Left renal pelvis (tissue), 4 donors: Measurements from ENCODE around the gene MYOT. TPM values are rescaled to one million over a fixed set of nuclear protein-coding genes. Genes with fewer than 3 reads are reported as not detected.

Experiments
- DNase-seq, 4 donors: peaks; one replicate each; pipeline ENCODE4 v3.0.0-alpha.2; 2013; ENCODE audit warnings: low read depth in 4 of 4, low spot score in 3 of 4
- polyA plus RNA-seq, 4 donors: library from polyadenylated mRNA; unstranded; fragments of 120-200 nt; gene quantifications; one replicate each; pipeline ENCODE4 v1.2.1, GENCODE V29; 2013; ENCODE audit not compliant: insufficient read length in 4 of 4

MYOT gene, protein sequence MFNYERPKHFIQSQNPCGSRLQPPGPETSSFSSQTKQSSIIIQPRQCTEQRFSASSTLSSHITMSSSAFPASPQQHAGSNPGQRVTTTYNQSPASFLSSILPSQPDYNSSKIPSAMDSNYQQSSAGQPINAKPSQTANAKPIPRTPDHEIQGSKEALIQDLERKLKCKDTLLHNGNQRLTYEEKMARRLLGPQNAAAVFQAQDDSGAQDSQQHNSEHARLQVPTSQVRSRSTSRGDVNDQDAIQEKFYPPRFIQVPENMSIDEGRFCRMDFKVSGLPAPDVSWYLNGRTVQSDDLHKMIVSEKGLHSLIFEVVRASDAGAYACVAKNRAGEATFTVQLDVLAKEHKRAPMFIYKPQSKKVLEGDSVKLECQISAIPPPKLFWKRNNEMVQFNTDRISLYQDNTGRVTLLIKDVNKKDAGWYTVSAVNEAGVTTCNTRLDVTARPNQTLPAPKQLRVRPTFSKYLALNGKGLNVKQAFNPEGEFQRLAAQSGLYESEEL
- polyA plus RNA-seq, result 1 to 10 TPM; 1.3 to 2.2 (median 1.4) TPM

DNA sequence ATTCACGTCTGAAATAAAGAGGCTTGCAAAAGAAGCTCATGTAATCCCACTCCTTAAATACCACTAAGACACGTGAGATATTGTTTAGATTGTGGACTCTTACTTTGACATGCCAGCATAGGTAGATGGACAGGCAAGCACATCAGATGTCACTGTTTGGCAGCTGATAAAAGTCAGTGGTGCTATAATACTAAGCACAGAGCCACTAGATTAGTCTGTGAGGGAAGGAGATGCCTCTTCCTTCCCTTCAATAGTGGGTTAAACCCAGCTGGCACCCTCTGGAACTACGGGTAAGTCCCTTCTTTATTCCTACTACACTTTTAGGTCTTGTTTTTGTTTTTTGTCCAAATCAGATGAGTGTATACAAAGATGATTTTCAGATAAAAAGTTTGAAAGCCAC lies at the start of gene MYOT:
Gene MYOT, plus strand, starts transcription at position 197 of the 400 bp plus-strand sequence. CDS start 2,792 bp downstream, outside the sequence.
- no peak for DNase-seq

DNA sequence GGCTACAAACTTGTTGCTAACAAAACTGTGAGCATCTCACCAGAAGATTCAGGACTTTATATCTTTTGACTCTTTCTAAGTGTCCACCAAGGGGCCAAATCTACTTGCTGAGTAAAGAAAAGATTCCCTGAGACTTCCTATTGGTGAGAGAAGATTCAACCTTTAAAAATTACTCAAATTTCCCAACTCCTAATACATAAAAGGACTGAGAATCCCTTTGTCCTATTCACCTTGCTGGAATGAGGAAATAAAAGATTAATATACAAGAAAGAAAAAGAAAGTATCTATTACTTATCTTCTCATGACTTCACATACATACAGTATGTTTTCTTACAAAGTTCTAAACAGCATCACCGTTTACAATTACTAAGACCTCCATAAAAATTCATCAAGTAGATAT lies 47.9 kb upstream of the MYOT start:
- no peak for DNase-seq

DNA sequence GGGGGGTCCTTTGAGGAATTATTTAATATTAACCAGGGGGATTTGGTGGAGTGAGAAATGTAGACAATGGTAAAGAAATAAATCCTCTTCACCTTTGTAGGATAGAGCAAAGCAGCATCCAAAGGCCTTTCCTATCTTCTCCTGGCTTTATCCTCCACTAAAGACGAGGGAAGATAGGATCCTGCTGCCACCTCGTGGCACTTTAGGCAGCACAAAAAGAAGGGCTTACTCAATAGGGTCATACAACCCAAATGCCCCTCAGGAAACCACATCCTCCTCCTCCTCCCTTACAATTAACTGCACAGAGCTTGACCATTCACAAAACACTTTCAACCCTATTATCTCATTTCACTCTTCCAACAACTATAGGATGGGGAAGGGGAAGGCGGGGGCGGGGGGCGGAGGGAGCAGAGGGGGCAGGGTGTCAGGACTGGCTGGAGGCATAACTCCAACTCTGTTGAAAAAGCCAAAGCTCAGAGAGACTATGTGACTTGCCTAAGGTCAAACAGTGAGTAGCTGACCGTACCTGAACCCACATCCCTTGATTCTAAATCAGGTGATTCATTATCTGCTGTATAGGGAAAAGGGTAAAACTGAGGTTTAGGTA lies 45.4 kb upstream of the MYOT start:
- DNase-seq, result peak in 2 of 4 donors; percentile 14 to 27

DNA sequence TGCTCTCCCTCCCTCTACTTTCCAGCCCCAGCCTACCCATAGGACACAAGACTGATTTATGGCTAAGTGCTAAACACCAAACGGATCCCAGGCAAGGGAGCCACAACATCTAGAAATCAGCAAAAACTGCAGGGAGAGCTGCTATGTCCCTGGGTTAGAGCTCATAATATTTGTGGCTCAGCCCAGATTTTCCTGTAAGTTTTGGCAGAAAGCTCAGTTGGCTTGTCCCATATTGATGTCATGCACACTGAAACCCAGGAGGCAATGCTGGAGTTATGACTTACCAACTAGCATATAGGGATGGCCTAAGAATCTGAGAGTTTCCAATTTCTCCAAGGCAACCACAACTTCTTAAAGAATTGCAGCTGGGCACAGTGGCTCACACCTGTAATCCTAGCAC lies 44.7 kb upstream of the MYOT start:
- DNase-seq, result no peak

DNA sequence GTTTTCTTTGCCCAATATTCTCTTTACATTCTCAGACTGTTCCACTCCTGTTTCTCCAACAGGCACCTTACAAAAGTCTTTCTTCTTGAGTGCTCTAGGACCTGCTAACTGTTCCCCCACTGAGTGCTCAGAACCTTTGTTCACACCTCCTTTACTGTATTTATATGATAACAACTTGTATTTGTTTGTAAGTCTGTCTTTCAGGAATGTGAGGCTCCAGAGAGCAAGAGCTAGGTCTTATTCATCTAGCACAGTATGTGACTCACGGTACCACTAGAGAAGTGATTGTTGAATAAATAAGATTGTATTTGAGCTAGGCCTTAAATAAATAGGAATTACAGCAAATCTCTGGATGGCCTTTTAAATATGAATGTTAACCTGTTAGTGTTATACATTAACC lies 42.5 kb upstream of the MYOT start:
- no peak for DNase-seq

DNA sequence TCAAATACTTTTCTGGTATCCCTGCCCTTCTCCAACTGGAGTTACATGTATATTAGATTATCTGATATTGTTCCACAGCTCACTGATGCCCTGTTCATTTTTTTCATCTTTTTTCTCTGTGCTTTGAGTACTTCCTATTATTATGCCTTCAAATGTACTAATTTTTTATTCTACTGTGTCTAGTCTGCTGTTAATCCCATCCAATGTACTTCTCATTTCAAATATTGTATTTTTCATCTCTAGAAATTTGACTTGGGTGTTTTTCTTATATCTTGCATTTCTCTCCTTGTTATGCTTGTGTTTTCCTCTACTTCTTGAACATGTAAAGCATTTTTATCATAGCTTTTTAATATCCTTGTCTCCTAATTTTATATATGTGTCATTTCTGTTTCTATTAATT lies 41.6 kb upstream of the MYOT start:
- no peak for DNase-seq

DNA sequence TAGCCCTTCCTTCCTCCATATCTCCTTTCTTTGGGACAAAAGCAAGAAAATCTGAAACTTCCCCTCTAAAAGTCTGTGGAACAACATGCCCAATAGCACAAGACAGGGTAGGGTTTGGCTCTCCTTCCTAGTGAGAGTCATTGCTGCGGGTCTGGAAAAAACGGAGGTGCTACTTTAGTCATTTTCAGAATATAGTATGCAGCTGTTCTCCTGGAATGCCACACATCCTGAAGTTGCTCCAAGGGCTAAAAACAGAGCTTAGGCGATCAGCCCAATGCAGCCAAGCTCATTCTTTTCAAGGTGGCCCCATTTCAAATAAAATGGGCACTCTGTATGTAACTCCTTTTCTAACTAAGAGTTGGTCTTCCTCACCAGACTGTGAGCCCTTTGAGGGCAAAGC lies 39.5 kb upstream of the MYOT start:
- DNase-seq, result no peak

DNA sequence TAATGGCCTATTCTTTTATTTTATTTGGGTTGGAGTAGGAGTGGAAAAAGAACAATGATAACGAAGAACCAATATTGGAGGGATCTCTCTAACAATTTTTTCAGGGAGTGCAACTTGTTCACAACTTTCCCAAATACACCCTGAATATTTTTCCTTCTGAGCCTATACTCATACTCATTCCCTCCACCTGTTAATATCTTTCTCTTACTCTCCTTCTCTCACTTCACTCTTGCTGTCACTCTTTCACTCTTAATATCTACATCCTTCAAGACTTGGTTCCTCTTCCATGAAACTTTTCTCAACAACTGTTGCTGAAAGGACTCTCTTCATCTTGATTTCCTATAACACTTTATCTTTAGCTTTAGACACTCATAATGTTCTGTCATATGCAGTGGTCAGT lies 39.0 kb upstream of the MYOT start:
- no peak for DNase-seq

DNA sequence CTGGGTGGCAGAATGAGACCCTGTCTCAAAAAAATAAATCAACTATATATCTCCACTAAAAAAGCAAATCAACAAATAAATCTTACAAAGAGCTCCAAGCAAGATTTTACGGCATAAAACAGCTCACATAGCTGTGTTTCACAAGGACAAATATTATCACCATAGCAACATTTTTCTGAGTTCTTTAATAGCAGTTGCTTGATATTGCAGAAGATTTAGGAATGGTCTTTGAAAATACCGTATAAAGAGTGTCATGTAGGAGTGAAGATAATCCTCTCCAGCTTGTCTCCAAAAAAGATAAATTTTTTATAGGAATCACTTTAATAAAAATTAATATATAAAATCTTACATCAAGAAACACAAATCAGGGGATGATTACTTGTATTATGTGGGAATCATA lies 36.6 kb upstream of the MYOT start:
- no peak for DNase-seq

DNA sequence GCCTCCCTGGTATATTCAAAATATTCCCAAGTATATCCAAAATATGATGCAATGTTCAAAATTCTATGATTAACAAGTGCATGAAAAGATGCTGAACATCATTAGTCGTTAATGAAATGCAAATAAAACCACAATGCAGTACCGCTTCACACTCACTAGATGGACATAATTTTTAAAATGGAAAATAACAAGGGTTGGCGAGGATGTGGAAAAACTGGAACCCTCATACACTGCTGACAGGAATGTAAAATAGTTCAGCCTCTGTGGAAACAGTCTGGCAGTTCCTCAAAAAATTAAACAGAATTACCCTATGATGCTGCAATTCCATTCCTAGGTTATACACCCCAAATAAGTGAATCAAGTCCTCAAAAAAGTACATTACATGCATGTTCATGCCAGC lies 36.1 kb upstream of the MYOT start:
- DNase-seq, result no peak

DNA sequence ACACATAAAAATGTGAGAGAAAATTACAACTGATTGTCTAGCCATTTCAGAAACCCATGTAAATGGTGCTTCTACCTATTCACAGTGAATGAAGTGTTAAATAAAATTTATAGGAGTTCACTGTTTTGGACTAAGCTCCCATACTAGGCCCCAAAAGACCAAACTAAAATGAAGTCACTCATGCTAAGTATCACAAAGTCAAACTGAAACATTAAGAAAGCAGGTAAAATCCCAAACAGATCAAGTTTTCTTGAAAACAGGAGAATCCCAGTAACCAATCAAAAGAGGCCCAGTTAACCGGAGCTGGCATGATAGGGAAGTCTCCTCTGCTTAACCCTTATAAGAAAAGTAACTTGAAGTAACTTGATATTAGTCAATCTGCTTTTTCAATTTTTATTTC lies 35.2 kb upstream of the MYOT start:
- no peak for DNase-seq

DNA sequence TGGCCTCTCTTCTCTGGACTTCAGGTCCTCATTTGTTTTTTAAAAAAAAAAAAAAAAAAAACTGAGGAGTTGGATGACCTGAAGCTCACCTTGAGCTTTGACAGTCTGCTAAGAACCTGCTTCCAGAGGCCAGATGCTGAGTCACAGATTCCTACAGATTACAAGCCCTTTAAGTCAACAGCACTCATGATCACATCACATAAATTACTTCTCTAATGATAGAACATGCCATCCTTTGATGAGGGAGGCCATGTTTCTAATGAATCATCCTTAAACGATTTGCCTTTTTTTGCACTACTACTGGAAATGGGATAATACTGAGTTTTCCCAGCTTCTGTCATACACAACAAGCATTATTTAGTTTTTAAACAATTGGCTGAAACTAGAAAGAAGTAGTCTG lies 34.2 kb upstream of the MYOT start:
- DNase-seq, result no peak

DNA sequence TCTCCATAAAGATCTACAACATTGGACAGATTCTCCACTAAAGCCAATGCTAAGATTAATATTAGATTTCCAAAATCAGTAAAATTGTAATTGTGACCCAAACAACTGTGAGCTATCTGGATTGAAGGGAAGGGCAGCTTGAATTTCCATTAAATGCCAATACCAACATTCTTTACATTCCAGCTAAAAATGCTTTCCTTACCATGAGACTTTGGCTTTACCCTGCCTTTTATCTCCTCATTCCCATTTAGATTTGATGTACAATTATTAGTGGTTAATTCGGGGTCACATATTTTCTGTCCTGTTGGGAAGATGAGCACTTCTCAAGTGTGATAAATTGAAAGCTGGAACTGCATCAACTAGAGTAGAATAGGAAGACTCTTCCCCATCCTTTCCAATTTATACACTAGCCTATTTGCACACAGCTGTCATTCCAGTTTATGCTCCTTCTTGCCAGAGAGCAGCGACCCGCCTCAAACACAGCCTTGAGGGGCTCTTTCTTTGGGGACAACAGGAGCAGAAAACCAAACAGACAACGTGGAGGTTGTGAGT lies 33.1 kb upstream of the MYOT start:
- DNase-seq, result no peak

DNA sequence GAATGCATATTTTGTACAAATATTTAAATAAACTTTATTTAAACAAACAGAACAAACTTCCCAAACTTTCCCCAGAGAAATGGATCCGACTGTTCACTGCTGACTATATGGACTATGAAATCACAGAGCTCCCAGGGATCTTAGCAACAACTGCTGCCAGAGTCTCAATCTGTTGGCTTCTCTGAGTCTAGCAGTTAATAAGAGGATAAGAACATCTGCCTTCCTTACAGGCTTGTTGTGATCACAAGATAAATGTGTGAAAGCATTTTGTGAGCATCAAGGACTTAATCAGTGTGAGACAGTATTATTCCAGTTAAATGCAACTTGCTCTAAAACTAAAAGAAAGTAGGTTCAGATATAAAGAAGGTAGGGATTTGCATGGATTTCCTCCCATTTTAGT lies 31.4 kb upstream of the MYOT start:
- DNase-seq, result no peak

DNA sequence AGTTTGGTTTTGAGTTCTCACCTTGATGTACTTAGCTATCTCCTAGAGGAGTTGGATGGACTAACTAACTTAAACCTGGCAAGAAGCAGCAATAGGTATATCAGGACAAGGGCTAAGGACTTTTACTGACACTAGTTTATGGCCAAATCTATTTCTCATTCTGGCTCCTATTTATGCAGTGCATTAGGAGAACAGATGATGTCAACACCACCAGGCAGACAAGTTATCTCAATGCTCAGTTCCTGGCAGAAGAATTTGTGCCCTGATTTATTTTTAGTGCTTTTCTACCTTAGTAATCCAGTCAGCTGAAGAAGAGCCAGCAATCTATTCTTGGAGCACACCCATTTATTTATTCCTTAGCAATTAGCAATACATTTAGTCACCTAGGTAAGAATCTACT lies 30.7 kb upstream of the MYOT start:
- DNase-seq, result no peak

DNA sequence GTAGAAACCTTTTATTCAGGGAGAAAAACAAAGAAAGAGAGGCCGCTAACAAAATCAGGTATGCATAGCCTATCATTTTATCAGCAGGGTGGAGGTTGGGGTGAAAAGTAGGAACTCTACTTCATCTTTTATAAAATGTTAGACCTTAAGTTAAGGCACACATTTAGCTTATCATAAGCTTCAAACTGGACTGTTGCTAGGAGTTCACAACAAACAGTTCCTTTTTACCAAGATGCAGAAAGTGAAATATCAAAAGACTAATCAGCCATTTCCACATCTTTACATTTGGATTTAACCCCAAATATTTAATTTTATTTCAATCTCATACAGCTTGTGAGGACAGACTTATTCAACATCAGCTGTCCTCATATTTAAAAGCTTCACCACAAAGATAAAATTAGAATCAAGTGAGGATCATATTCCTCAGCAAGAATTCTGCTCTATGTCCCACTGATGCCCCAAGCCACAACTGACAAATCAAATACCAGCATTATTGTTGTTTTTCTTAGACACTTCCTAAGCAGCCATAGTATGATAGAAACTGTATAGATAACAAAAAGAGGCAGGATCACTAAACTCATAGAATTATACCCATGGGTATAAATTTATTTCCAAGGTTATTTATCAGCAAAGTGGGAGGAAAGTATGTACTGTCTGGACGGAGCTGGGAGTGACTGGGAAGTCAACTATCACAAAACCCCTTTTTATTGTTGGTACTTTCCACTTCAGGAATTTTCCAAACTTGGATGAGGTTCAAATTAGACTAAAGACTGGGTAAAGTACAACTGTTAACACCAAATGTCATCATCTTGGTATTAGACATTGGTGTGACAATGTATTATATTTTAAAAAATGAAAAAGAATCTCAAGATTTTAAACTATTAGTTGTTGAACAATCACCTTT lies 29.9 kb upstream of the MYOT start:
- DNase-seq, result no peak

DNA sequence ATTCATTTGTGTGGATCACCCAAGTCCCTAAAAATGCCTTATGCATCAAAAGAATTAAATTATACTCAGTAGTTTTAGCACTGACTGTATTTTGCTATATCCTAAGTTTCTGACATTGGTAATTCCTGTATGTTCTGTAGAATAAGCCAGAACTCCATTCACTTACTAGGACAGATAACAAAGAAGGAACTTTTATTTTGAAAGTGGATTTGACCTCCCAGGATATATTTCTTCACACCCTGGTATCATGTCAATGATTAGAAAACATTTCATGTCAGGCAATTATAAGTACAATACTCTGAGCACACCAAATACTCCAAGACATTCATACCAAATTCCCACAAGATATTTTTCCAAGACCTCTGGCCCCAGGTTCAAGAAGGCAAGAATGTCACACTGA lies 28.7 kb upstream of the MYOT start:
- no peak for DNase-seq

DNA sequence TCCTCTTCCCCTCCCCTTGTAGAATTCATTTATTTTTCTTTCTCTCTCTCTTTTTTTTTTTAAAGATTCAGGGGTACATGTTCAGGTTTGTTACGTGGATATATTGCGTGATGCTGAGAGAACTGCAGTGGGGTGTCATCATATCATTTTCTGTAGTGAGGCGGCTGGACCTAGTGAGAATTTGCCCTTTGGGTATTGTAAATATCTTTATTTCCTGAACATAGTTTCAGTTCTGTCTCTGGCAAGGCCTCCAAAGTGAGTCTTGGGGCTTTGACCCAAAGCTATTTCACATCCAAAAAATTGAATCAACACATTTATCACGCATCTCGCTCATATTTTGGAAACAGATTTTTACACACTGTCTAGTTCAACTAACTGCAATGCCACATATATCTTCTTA lies 25.4 kb upstream of the MYOT start:
- no peak for DNase-seq

DNA sequence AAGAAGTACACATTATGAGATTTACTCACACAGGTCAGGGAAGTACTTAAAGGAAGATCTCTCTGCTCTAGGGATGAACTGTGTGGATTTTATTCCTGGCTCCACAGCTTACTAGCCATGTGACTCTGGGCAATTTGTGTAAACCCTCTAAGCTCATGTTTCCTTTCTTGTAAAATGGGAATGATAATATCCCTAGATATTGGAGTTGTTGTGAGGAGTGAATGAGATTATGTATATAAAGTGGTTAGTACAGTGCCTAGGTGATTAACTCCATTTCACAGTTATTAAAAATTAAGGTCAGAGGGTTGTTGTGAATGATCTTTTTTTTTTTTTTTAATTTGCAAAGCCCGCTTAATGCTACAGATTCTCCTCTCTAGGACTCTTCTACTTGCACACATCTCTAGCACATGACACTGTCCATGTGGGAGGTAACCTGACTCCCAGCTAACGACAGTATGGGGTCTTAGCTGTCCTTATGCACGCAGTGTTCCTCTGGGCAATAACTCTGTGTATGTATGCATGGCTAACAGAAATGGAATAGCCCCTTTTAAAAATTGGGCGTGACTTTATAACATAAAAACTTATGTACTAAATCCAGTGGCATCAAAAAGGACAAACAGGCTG lies 23.9 kb upstream of the MYOT start:
- DNase-seq, result no peak

DNA sequence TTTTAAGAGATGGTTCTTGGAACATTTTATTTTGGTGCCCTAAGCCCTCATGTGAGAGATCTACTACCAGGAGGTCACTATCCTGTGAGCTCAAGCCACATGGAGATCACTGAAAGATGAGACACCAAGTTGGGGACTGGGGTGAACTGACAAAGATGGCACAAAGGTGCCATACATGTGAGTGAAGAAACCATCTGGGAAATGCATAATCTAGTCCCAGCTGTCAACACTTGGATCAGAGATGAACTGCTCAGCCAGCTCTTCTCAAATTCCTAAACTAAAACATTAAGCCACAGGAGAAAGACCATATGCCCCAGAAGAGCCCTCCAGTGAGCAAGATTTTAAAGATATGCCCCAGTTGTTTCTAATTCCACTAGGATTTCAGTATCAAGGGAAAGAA lies 22.2 kb upstream of the MYOT start:
- DNase-seq, result no peak
